MM.1S (cell line): ENCODE data around the gene SKOR1.

Source experiments
- DNase-seq: peaks from one replicate; pipeline ENCODE4 v3.0.0-alpha.2; 2015
- H2AFZ ChIP-seq: fragments of 300-600 bp; sonication (generic); 2 replicates; pipeline ENCODE4 v1.6.0; 2016; ENCODE audit warnings: antibody characterized with exemption, low read length
- H3F3A ChIP-seq: fragments of 300-600 bp; sonication (generic); 2 replicates; pipeline ENCODE4 v1.6.1; 2016; ENCODE audit warnings: mild to moderate bottlenecking, antibody characterized with exemption, low read length, moderate library complexity, mixed read lengths; ENCODE audit not compliant: insufficient read depth
- H3K27ac ChIP-seq: fragments of 300-600 bp; sonication (generic); 2 replicates; pipeline ENCODE4 v1.5.1; 2016; ENCODE audit warnings: mild to moderate bottlenecking, low read length
- H3K27me3 ChIP-seq: fragments of 300-600 bp; sonication (generic); replicated peaks from 2 replicates; pipeline ENCODE4 v1.6.0; 2016; ENCODE audit warnings: low read length; ENCODE audit not compliant: insufficient read depth
- H3K36me3 ChIP-seq: fragments of 300-600 bp; sonication (generic); replicated peaks from 2 replicates; pipeline ENCODE4 v1.6.1; 2016; ENCODE audit warnings: mild to moderate bottlenecking, low read length, mixed read lengths; ENCODE audit not compliant: insufficient read depth
- H3K4me1 ChIP-seq: fragments of 300-600 bp; sonication (generic); 2 replicates; pipeline ENCODE4 v1.6.1; 2016; ENCODE audit warnings: low read length, mixed read lengths
- H3K4me2 ChIP-seq: fragments of 300-600 bp; sonication (generic); 2 replicates; pipeline ENCODE4 v1.6.0; 2016; ENCODE audit warnings: low read depth, low read length
- H3K4me3 ChIP-seq: fragments of 300-600 bp; sonication (generic); 2 replicates; pipeline ENCODE4 v1.5.1; 2016; ENCODE audit warnings: low read length, mixed read lengths
- H3K79me2 ChIP-seq: fragments of 300-600 bp; sonication (generic); 2 replicates; pipeline ENCODE4 v1.6.1; 2016; ENCODE audit warnings: mixed run types, low read length, mixed read lengths
- H3K9ac ChIP-seq: fragments of 300-600 bp; sonication (generic); 2 replicates; pipeline ENCODE4 v1.6.1; 2016; ENCODE audit warnings: low read length, mixed read lengths
- H3K9me2 ChIP-seq: fragments of 300-600 bp; sonication (generic); replicated peaks from 2 replicates; pipeline ENCODE4 v1.6.1; 2016; ENCODE audit warnings: mild to moderate bottlenecking, low read length, mixed read lengths; ENCODE audit not compliant: insufficient read depth
- H3K9me3 ChIP-seq: fragments of 300-600 bp; sonication (generic); replicated peaks from 2 replicates; pipeline ENCODE4 v1.6.1; 2016; ENCODE audit warnings: mild to moderate bottlenecking, low read length, mixed read lengths; ENCODE audit not compliant: insufficient read depth
- H4K20me1 ChIP-seq: fragments of 300-600 bp; sonication (generic); 2 replicates; pipeline ENCODE4 v1.6.1; 2016; ENCODE audit warnings: mild to moderate bottlenecking, low read length, moderate library complexity, mixed read lengths; ENCODE audit not compliant: insufficient read depth
- CTCF ChIP-seq: fragments of 300-600 bp; sonication (generic); IDR thresholded peaks from 2 replicates; pipeline ENCODE4 v1.5.1; 2016; ENCODE audit warnings: antibody characterized with exemption, low read length, mixed read lengths
- EZH2 ChIP-seq: fragments of 300-600 bp; sonication (generic); optimal IDR thresholded peaks from 2 replicates; pipeline ENCODE3; 2017; ENCODE audit warnings: low read depth, mild to moderate bottlenecking, antibody characterized with exemption, low read length, mixed read lengths
- EZH2phosphoT487 ChIP-seq: fragments of 300-600 bp; sonication (generic); IDR thresholded peaks from 2 replicates; pipeline ENCODE4 v1.6.1; 2018; ENCODE audit warnings: antibody characterized with exemption, low read length

Gene SKOR1

GRCh38 chr15:67807836-67808235, 17.5 kb upstream of the SKOR1 start:
- no peak for DNase-seq
- H3K4me2 ChIP-seq, result no peak overlapping the region
- no peaks in the 10 kb centered on the region for H3K79me2 ChIP-seq
- no peaks in the 10 kb centered on the region for H3F3A ChIP-seq
- no peaks in the 10 kb centered on the region for H3K27me3 ChIP-seq
- no peak overlapping the region for H3K9ac ChIP-seq
- H3K4me3 ChIP-seq, result no peak overlapping the region
- no peak for TF ChIP-seq EZH2phosphoT487
- TF ChIP-seq CTCF, result no peak
- TF ChIP-seq EZH2, result no peak
- H3K9me3 ChIP-seq, result no peaks in the 10 kb centered on the region
- H3K9me2 ChIP-seq, result no peaks in the 10 kb centered on the region
- no peaks in the 10 kb centered on the region for H3K36me3 ChIP-seq
- H4K20me1 ChIP-seq, result no peaks in the 10 kb centered on the region
- no peak overlapping the region for H3K27ac ChIP-seq
- H3K4me1 ChIP-seq, result no peaks in the 10 kb centered on the region
- H2AFZ ChIP-seq, result no peak overlapping the region

- Histone ChIP-seq H3K79me2 (no peaks in the 10 kb centered on the region), H3K9me3 (no peaks in the 10 kb centered on the region), H2AFZ (no peak overlapping the region), H3K36me3 (no peaks in the 10 kb centered on the region), H4K20me1 (no peaks in the 10 kb centered on the region), H3K4me1 (no peaks in the 10 kb centered on the region), H3K9ac (no peak overlapping the region), H3K27ac (no peak overlapping the region), H3K4me2 (no peak overlapping the region), H3K27me3 (no peaks in the 10 kb centered on the region), H3K4me3 (no peak overlapping the region), H3F3A (no peaks in the 10 kb centered on the region), H3K9me2 (no peaks in the 10 kb centered on the region)
- no peak for DNase-seq
- TF ChIP-seq EZH2 (no peak), CTCF (no peak), EZH2phosphoT487 (no peak)
Observed at GRCh38 chr15:67808821-67809220, 16.5 kb upstream of the SKOR1 start.

GRCh38 chr15:67809441-67809840, 15.9 kb upstream of the SKOR1 start:
- Histone ChIP-seq H3K27ac (no peak overlapping the region), H3F3A (no peaks in the 10 kb centered on the region), H3K4me1 (no peaks in the 10 kb centered on the region), H3K4me3 (no peak overlapping the region), H3K9ac (no peak overlapping the region), H3K36me3 (no peaks in the 10 kb centered on the region), H3K9me3 (no peaks in the 10 kb centered on the region), H2AFZ (no peak overlapping the region), H3K27me3 (no peaks in the 10 kb centered on the region), H3K79me2 (no peaks in the 10 kb centered on the region), H3K9me2 (no peaks in the 10 kb centered on the region), H4K20me1 (no peaks in the 10 kb centered on the region), H3K4me2 (no peak overlapping the region)
- no peak for DNase-seq
- no peak for TF ChIP-seq EZH2phosphoT487
- no peak for TF ChIP-seq EZH2
- TF ChIP-seq CTCF, result no peak
